SU-DHL-6 (cell line): ENCODE results near the gene DNAJC30.

Experiments used
- H2AFZ ChIP-seq: fragments of 200-600 bp; sonication (generic); 2 replicates; pipeline ENCODE4 v1.6.1; 2014; ENCODE audit warnings: low read depth, mild to moderate bottlenecking, moderate library complexity, mixed read lengths, antibody characterized with exemption, low read length; ENCODE audit not compliant: severe bottlenecking
- H3F3A ChIP-seq: fragments of 200-600 bp; shearing (Covaris generic); 2 replicates; pipeline ENCODE4 v1.6.0; 2016; ENCODE audit warnings: antibody characterized with exemption, mild to moderate bottlenecking; ENCODE audit not compliant: insufficient read depth
- H3K27ac ChIP-seq: fragments of 200-600 bp; sonication (generic); 2 replicates; pipeline ENCODE4 v1.5.1; 2016; ENCODE audit warnings: low read depth, mild to moderate bottlenecking, low read length, moderate library complexity, mixed read lengths
- H3K27me3 ChIP-seq: fragments of 200-600 bp; sonication (generic), shearing (Covaris generic); 2 replicates; pipeline ENCODE4 v1.6.0; 2014; ENCODE audit warnings: mild to moderate bottlenecking, low read length
- H3K36me3 ChIP-seq: fragments of 200-600 bp; sonication (generic); 2 replicates; pipeline ENCODE4 v1.6.1; 2014; ENCODE audit warnings: mild to moderate bottlenecking, low read length, mixed read lengths
- H3K4me2 ChIP-seq: fragments of 300-600, 200-600 bp; shearing (Covaris generic), sonication (generic); 2 replicates; pipeline ENCODE4 v1.6.0; 2014; ENCODE audit warnings: low read length, low read depth, mild to moderate bottlenecking; ENCODE audit not compliant: poor library complexity, severe bottlenecking
- H3K4me3 ChIP-seq: fragments of 200-600 bp; sonication (generic); 2 replicates; pipeline ENCODE4 v1.5.1; 2014; ENCODE audit warnings: antibody characterized with exemption, low read length, mild to moderate bottlenecking, mixed read lengths; ENCODE audit not compliant: insufficient read depth, poor library complexity, severe bottlenecking
- H3K79me2 ChIP-seq: fragments of 200-600 bp; sonication (generic); 2 replicates; pipeline ENCODE4 v1.6.1; 2014; ENCODE audit warnings: mild to moderate bottlenecking, low read length, moderate library complexity; ENCODE audit not compliant: insufficient read depth
- H3K9ac ChIP-seq: fragments of 200-600 bp; sonication (generic); 2 replicates; pipeline ENCODE4 v1.7.0; 2014; ENCODE audit warnings: mild to moderate bottlenecking, low read length
- H3K9me2 ChIP-seq: fragments of 200-600 bp; sonication (generic); replicated peaks from 2 replicates; pipeline ENCODE4 v1.6.1; 2014; ENCODE audit warnings: low read length; ENCODE audit not compliant: insufficient read depth
- H3K9me3 ChIP-seq: fragments of 200-600 bp; sonication (generic); 2 replicates; pipeline ENCODE4 v1.6.1; 2014; ENCODE audit warnings: low read length, mixed read lengths; ENCODE audit not compliant: insufficient read depth
- H4K20me1 ChIP-seq: fragments of 200-600 bp; sonication (generic); 2 replicates; pipeline ENCODE4 v1.6.1; 2014; ENCODE audit warnings: low read depth, mild to moderate bottlenecking, antibody characterized with exemption, low read length, moderate library complexity, mixed read lengths
- EZH2phosphoT487 ChIP-seq: fragments of 200-600 bp; sonication (generic), shearing (Covaris generic); conservative IDR thresholded peaks from 2 replicates; pipeline ENCODE4 v1.6.1; 2018; ENCODE audit warnings: mild to moderate bottlenecking, antibody characterized with exemption, low read length, moderate library complexity, mixed read lengths
- TF ChIP-seq, protein P1 (sequence below): fragments of 200-600 bp; sonication (generic); IDR thresholded peaks from one replicate; pipeline ENCODE4 v1.5.1; 2017; ENCODE audit warnings: antibody characterized with exemption, mild to moderate bottlenecking, low read length, moderate library complexity; ENCODE audit not compliant: insufficient read depth, poor library complexity, severe bottlenecking

The DNAJC30 gene

DNA sequence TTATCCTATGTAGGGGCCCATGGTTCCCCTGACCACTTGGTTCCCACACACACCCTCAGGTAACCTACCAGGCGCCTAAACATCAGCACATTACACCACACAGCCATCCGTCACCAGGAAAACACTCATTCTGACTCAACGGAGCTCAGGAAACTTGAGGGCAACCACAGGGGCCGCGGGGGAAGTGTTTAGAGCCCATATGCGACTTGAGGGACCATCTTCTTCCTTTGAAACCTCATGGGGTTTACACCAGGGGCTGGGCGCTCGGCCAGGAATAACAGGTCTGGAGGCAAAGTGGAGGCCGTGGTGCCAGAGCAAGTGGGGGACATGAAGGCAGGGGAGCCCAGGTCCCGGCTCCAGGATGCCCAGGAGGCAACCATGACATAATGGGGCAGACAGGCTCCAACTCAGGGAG lies 34.7 kb upstream of the DNAJC30 start:
- Histone ChIP-seq H3K79me2 (no peaks in the 10 kb centered on the region), H4K20me1 (0 out of 2 replicates have a peak, but pooled peaks cover 2% of the 10 kb centered on the region), H3K4me3 (no peak overlapping the region), H3K4me2 (no peak overlapping the region), H3K27ac (no peak overlapping the region), H3K9ac (no peak overlapping the region), H3F3A (no peaks in the 10 kb centered on the region), H3K9me2 (no peaks in the 10 kb centered on the region), H3K9me3 (no peaks in the 10 kb centered on the region), H2AFZ (no peak overlapping the region), H3K36me3 (no peaks in the 10 kb centered on the region), H3K27me3 (no peaks in the 10 kb centered on the region)
- TF ChIP-seq EZH2phosphoT487: no peak
- TF ChIP-seq, protein P1, sequence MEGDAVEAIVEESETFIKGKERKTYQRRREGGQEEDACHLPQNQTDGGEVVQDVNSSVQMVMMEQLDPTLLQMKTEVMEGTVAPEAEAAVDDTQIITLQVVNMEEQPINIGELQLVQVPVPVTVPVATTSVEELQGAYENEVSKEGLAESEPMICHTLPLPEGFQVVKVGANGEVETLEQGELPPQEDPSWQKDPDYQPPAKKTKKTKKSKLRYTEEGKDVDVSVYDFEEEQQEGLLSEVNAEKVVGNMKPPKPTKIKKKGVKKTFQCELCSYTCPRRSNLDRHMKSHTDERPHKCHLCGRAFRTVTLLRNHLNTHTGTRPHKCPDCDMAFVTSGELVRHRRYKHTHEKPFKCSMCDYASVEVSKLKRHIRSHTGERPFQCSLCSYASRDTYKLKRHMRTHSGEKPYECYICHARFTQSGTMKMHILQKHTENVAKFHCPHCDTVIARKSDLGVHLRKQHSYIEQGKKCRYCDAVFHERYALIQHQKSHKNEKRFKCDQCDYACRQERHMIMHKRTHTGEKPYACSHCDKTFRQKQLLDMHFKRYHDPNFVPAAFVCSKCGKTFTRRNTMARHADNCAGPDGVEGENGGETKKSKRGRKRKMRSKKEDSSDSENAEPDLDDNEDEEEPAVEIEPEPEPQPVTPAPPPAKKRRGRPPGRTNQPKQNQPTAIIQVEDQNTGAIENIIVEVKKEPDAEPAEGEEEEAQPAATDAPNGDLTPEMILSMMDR: no peak

DNA sequence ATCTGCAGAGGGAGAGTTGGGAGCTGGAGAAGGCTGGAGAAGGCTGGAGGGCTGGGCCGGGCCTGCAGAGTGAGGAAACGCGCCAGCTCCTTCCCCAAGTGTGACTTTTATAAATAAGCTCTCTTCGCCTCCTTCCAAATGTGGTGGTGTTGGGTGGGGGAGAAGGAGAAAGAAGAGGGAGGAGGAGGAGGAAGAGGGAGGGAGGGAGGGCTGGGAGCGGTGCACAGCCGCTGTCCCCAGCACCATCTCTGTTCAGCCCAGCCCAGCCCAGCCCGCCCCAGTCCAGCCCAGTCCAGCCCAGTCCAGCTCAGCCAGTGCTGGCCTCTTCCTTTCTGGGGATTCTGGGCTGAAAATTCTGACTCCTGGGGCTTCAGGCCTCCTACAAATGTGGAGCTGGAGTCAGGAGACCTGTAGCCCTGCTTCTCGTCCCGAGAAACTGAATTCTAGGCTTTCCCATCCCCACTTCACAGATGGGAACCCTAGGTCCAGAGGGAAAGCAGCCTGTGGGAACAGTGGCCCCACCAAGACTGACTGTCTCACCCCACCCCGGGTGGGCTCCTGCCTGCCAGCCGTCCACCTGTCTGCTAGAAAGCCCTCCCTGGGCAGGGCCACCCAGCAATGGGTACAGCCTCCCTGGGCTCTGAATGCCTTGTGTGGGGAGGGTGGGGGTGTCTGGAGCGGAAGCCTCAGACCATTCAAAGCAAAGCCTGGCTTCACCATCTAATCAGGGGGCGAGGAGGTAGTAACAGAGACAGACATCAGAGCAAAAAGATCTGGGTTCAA lies 34.0 kb upstream of the DNAJC30 start:
- Histone ChIP-seq H3K4me2 (no peak overlapping the region), H4K20me1 (0 out of 2 replicates have a peak, but pooled peaks cover 2% of the 10 kb centered on the region), H3K9ac (no peak overlapping the region), H3F3A (no peaks in the 10 kb centered on the region), H3K36me3 (no peaks in the 10 kb centered on the region), H3K79me2 (no peaks in the 10 kb centered on the region), H3K27ac (no peak overlapping the region), H3K27me3 (no peaks in the 10 kb centered on the region), H2AFZ (no peak overlapping the region), H3K9me3 (no peaks in the 10 kb centered on the region), H3K9me2 (no peaks in the 10 kb centered on the region), H3K4me3 (no peak overlapping the region)
- TF ChIP-seq, protein P1: no peak
- no peak for TF ChIP-seq EZH2phosphoT487

DNA sequence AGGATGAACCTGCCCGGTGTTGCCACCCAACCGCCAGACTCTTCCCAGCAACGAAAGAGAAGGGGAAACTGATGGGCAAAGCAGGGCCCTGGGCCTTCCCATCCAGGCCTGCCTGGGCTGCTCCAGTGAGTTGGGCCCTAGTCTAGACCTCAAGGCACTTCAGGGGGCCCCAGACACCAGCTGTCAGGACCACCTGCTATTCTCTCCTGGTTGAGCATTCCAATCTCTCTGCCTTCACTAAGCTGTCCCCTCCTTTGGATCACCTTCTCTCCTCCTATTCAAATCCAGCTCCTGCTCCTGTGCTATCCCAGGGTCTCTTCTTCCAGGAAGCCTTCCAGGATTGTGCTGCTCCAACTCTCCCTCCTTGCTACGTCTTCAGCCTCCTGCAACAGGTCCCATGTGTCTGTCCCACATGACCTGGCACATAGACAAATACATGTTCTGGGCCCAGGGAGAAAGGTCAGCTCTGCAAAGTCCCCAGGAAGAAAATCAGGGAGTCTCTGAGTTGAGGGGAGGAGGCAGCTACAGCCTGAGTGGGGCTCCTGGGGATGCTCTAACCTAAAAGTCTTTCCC lies 33.2 kb upstream of the DNAJC30 start:
- Histone ChIP-seq H3K27ac (no peak overlapping the region), H3K9me2 (no peaks in the 10 kb centered on the region), H3K4me2 (no peak overlapping the region), H3K9ac (no peak overlapping the region), H2AFZ (no peak overlapping the region), H3K27me3 (no peaks in the 10 kb centered on the region), H3K4me3 (no peak overlapping the region), H4K20me1 (0 out of 2 replicates have a peak, but pooled peaks cover 2% of the 10 kb centered on the region), H3F3A (no peaks in the 10 kb centered on the region), H3K9me3 (no peaks in the 10 kb centered on the region), H3K36me3 (no peaks in the 10 kb centered on the region), H3K79me2 (no peaks in the 10 kb centered on the region)
- TF ChIP-seq EZH2phosphoT487: no peak
- TF ChIP-seq, protein P1: no peak
